Muscle of arm (tissue), 12 donors: ENCODE measurements around the gene TNXB. TPM values are rescaled to one million over a fixed set of nuclear protein-coding genes. Genes with fewer than 3 reads are reported as not detected.
"Not testable (repeated sequence)": the region's sequence is repeated elsewhere in the genome, so short reads cannot be mapped to it uniquely, and the experiment has no call there.

Experiments
- DNase-seq: peaks from one replicate; pipeline ENCODE4 v3.0.0-alpha.2; 2013
- polyA plus RNA-seq, 12 donors: library from polyadenylated mRNA; unstranded; fragments of 120-200 nt; gene quantifications; one replicate each; pipeline ENCODE4 v1.2.1, GENCODE V29; 2013; ENCODE audit not compliant: insufficient read length in 12 of 12

The TNXB gene
- polyA plus RNA-seq, 12 donors = 76.2 to 208 (median 119) TPM; not detected in 1

GRCh38 chr6:32115623-32116022 lies 6.5 kb upstream of the TNXB start:
- no peak for DNase-seq

GRCh38 chr6:32114796-32115195 lies 5.7 kb upstream of the TNXB start:
- DNase-seq = no peak

- peak; percentile 96 for DNase-seq
Observed at GRCh38 chr6:32113386-32114352, 4.5 kb upstream of the TNXB start.

GRCh38 chr6:32112431-32112980 lies 3.4 kb upstream of the TNXB start:
- peak; percentile 92 for DNase-seq

DNA sequence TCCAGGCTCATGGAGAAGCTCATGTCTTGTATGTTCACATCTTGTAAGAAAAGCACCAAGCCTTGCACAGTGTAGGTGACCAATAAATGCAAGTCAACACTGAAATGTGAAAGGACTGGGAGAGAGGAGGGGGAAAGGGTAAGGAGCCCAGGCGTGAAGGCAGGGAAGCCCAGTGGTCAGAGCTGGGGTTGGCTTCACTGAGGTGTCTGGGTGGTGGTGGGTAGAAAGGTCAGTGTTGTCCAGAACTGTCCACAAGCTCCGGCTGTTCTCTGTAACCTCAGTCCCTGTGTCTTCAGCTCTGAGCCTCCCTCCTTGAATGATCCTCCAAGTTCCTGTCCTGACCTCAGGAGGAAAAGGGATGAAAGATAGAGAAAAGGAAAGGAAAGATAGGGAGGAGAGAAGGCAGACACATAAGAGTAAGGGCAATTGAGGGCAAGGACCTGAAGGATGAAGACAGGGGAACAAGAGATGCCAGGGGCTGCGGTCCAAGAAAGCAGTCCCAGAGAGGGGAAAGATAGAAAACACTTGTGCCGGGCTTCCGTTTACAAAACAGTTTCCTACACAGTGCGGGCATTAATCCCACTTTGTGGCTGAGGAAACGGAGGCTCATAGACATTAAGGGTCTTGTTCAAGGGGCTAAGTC lies 2.4 kb upstream of the TNXB start:
- DNase-seq = peak; percentile 79

GRCh38 chr6:32110632-32111031 lies 1.5 kb upstream of the TNXB start:
- no peak for DNase-seq

DNA sequence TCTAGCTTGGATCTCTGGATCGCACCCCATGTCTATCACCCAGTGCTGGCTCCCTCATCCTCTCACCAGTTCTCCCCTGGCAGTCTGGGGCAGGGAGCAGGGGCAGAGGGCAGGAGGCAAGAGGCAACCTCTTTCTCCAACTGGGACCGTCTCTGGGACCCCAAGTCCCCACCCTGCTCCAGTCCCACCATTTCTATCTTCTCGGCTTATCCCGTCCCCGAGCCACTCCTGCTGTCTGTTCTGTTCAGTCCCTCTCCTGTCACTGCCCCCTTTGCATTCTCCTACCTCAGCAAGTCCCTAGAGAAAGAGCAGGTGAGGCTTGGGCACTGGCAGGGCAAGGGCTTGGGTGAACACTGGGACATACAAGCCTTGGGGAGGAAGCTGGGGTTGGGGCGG lies 625 bp upstream of the TNXB start:
- DNase-seq = no peak

DNA sequence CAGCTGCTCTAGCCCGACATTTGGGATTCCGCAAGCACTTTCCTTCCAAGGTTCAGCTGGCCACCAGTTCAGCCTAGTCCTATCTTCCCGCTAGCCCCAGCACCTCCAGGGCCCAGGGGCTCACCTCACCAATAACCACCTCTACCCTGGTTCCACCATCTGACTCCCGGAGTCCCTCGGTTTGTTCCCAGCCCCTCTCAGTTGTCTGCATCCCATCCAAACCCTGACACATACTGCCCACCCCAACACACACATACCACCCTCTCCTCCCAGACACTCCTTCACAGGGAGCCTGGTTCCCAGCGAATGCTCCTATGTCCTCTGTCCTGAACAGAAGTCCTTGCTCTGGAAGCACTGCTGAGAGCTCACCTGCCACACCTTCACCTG lies 418 bp downstream of the TNXB start:
- no peak for DNase-seq

- peak; percentile 90 for DNase-seq
Observed at GRCh38 chr6:32108094-32108627, 977 bp downstream of the TNXB start.

DNA sequence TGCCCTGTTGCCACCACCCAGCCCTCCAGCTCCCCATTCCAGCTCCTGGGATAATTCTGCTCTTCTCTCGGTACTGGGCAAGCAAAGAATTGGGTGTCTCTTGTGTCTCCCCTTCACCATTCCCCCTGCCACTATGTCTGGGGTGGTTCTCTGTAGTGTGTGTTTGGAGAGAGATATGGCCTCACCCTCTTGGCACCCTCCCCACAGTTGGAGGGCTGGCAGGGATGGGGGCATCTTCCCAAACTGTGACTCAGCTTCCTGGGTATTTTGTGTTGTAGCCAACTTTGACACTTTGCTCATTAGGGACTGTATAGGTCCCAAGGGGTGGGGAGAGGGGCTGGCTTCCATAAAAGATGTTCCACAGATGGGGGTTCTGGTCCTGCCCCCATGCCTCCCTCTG lies 1.7 kb downstream of the TNXB start:
- no peak for DNase-seq

- DNase-seq = no peak
Observed at GRCh38 chr6:32105433-32105832, 3.7 kb downstream of the TNXB start.

DNA sequence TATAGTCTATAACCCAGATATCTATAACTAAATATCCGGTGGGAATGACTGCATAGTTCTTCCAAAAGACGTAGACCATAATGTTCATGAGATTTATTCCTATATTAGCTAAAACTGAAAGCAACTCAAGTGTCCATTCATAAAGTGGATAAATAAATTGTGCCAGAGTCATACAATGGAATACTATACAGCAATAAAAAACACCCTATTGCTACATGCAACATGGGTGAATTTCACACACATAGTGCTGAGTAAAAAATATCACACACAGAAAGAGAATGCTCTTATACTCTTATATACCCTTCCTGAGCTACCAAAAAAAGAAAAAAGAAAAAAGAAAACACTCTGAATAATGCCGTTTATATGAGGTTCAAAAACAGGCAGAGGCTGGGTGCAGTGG lies 6.9 kb downstream of the TNXB start:
- no peak for DNase-seq

DNA sequence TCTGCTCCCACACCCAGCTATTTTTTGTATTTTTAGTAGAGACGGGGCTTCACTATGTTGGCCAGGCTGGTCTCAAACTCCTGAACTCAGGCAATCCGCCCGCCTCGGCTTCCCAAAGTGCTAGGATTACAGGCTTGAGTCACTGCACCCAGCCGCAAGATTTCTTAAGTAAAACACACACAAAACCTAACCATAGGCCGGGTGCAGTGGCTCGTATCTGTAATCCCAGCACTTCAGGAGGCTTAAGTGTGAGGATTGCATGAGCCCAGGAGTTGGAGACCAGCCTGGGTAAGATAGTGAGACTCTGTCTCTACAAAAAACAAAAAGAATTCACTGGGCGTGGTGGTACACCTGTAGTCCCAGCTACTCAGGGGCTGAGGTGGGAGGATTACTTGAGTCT lies 8.9 kb downstream of the TNXB start:
- DNase-seq = not testable (repeated sequence)

DNA sequence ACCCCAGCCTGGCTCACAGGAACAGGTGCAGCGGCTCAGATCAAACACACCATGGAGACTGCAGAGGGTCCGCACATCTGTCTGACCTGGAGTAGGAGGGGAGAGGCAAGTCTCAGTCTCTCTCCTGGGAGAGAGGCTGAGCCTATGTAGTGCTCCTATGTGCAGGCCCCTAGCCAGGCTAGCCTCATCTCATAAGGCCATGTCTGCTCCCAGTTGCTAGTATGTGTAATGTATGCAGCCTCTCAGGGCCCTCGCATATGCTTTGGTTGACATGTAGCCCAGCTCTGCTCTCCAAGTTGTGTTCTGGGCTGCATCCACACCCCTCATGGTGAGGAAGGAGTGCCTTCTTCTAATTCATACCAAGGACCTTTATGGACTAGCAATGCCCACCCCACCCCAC lies 11.8 kb downstream of the TNXB start:
- no peak for DNase-seq

DNA sequence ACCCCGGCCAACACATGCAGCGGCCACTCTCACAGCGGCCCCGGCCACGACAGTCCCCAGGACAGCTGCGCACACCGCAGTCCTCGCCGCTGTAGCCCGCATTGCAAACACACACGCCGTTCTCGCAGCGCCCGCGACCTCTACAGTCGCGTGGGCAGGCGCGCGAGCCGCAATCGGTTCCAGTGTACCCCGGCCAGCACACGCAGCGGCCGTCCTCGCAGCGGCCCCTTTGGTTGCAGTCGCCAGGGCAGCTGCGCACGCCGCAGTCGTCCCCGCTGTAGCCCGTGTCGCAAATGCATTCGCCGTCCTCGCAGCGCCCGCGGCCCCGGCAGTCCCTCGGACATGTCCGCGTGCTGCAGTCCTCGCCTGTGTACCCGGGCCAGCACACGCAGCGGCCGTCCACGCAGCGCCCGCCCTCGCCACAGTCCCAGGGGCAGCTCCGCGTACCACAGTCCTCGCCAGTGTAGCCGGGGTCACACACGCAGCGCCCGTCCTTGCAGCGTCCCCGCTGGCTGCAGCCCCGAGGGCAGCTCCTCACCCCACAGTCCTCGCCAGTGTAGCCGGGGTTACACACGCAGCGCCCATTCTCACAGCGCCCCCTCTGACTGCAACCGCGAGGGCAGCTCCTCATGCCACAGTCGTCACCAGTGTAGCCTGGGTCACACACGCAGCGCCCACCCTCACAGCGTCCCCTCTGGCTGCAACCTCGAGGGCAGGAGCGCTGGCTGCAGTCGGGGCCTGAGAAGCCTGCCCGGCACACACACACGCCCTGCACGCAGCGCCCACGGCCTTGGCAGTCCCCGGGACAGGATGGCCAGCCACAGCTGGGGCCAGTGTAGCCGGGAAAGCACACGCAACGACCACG lies 12.5 kb downstream of the TNXB start:
- no peak for DNase-seq

DNA sequence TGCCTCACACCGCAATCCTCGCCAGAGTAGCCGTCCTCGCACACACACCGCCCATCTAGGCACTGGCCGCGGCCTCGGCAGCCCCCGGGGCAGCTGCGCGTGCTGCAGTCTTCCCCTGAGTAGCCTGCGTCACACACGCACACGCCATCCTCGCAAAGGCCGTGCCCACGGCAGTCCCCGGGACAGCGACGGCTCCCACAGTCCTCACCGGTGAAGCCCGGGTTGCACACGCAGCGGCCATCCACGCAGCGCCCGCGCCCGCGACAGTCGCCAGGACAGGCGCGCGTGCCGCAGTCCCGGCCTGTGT lies 13.1 kb downstream of the TNXB start:
- DNase-seq = no peak

DNA sequence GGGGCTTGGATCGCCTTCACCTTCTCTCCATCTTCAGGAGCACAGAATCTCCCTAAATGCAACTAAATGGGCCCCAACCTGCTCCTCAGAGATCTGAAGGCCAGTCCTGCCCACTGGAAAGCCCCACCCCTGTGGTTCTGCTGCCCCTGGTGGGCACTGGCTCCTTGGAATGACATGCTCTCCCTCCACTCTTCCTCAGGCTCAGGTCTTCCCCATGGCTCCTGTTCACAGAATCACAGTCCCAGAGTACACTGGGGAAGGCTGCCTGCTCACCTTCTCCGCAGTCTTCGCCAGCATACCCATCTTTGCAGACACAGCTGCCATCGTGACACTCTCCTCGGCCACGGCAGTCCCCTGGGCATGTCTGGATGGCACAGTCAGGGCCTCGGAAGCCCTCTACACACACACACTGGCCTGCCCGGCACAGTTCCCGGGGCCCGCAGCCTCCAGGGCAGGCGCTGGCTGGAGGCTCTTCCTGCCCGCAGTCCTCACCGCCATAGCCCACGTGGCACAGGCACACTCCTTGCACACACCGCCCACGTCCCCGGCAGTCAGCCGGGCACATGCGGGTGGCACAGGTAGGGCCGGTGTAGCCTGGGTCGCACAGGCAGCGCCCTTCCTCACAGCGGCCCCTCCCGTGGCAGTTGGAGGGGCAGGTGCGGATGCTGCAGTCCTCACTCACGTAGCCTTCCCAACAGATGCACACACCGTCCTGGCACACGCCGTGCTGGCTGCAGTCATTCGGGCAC lies 13.6 kb downstream of the TNXB start:
- no peak for DNase-seq

GRCh38 chr6:32092760-32093497 lies 16.2 kb downstream of the TNXB start:
- DNase-seq = no peak

DNA sequence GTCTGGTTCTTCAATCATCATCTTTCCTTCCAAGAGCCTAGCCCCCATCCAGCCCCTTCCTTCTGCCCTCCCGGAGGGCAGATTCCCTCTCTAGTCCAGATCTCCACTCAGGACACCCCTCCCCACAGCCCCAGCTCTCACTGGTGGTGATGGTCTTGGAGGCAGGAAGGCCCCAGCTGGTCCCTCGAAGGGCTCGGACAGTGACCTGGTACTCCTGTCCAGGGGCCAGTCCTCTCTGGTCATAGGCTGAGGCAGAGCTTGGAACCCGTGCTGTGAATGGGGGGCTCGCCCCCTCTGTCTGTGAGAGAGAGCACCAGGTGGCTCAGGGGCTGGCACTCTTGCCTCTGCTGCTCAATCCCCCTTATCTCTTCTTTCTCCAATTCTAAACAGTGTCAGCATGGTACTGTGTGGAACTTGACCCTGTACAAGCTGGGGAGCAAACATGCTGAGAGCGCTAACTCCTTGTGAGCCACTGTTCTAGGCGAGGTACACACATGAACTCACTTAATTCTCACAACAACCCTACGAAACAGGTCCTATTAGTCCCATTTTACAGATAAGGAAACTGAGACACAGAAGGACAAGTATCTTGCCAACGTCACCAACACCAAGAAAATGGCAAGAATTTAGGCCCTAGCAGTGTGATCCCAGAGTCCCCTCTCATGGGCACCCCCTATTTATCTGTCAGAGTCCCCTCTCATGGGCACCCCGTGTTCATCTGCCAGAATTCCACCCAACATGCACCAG lies 19.9 kb downstream of the TNXB start:
- no peak for DNase-seq
